GM20431 (cell line): Measurements from ENCODE around the gene SMIM9.
"Not testable (repeated sequence)": the region's sequence is repeated elsewhere in the genome, so short reads cannot be mapped to it uniquely, and the experiment has no call there.

Source experiments
- in situ Hi-C: fragments of 300-500 bp; cut with MseI, MboI; formaldehyde crosslinking; loops from one replicate; pipeline ENCODE4 v1.15.0; 2020; ENCODE audit warnings: low sequenced_read_pairs; ENCODE audit not compliant: unreplicated experiment

Gene SMIM9

DNA sequence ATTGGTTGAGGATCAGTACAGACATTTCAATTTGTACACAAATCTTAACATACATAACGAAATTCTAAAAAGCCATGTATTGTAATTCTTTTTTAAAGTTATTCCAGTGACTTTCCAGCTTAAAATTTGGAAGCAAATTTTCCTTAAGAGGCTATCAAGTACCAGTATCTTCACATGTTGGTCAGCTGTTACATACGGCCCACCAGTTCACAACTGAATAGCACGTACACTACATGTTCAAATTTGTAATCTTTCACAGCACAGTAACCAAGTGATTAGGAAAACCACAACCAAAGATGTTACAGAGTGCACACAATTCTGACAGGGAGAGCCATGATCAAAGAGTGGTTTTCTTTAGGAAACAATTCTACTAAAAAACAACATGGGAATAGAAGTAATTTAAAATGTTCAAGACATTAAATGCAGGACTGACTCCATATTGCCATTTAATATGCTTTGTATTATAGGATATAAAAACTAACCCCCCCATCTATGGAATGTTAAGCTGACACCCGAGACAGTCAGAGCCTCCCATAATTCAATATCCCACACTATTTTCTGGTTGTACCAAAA lies 18.1 kb downstream of the SMIM9 start:
- in situ Hi-C loops, result not testable (repeated sequence)

DNA sequence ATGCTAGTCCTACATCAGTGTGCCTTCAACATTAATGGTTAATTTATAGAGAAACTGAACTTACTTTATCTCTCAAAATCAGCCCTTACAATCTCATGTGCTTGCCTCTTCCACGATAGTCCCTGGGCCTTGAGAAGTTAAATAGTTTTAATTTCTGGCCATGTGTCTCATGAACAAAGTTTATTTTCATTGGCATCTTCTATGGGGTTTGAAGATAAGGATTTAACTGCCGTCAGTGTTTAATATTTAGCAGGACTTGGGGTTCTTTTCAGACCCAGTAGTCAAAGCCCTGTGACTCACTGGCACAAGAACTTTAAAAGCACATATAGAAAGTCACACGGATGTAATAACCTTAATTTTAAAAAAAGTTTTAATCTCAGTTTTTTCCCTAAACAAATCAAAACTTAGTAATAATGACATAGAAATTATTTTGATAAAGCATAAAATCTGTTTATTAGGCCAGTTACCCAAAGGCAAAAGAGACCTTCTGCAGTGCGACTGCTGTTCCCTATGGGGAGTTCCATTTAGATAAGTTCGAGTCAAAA lies 19.1 kb downstream of the SMIM9 start:
- in situ Hi-C loops, result no loop called here

DNA sequence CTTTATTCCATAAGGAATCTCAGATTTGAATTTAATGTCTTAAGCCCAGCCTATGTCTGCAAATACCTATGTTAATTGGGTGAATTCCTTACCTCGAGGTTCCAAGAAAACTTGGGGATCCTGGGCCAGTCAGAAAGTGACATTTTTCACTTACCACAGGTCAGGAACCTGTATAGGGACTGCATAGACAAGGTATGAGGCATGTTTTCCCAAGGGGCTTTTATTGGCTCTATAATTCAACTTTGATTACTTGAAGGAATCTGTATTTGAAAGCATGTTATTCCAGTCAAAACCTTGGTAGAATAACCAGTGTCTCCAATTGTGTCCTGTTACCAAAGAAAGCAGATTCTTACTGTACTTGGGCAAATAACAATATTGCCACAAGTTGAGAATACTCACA lies 20.7 kb downstream of the SMIM9 start:
- in situ Hi-C loops, result no loop called here

DNA sequence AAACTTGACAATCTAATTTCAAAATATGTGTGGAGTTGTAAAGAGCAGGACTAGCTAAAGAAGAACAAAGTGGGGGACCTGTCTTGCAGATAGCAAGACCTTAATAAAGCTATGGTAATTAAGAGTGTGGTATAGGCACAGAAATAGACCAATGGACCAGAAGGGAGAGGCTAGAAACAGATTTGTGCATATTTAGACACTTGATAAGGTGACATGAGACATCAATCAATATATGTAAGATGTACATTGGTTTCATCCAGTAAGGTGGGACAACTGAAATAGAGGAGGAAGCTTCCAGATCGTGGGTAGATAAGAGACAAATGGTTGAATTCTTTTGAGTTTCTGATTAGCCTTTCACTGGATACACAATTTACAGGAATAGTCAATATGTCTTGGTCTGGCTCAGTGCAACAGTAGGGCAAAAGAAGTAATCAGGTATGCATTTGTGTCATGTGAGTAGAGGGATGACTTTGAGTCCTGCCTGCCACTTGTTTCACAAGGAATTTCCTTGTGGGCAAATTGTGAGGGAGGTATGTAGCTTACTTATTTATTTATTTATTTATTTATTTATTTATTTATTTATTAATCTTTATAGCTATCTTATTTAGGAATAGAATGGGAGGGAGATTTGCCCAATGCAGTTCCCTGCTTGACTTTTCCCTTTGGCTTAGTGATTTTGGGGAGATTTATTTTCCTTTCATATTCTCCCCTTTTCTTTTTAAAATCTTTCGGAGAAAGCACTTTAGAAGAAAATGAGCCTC lies 21.9 kb downstream of the SMIM9 start:
- in situ Hi-C loops, result no loop called here

DNA sequence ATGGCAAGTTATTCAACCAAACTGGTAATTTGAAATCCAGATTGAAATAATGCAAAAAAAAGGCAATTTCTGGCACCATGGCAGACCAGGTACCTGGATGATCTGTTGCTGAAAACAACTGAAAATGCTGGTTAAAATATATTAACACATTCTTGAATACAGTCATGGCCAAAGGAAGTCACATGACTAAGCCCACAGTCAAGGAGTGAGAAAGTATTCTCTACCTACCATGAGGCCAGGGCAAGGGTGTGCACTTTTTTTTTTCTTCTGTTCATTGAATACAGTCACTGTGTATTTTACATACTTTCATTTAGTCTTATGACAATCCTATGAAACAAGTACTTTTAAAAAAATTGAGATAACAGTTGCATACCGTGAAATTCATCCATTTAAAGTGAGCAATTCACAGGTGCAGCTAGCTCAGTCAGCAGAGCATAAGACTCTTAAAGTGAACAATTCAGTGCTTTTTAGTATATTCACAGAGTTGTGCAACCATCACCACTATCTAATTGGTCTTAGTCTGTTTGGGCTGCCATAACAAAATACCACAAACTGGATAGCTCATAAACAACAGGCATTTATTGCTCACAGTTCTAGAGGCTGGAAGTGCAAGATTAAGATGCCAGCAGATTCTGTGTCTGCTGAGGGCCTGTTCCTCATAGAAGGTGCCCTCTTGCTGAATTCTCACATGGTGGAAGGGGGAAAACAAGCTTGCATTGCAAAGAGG lies 24.4 kb downstream of the SMIM9 start:
- in situ Hi-C loops, result no loop called here

DNA sequence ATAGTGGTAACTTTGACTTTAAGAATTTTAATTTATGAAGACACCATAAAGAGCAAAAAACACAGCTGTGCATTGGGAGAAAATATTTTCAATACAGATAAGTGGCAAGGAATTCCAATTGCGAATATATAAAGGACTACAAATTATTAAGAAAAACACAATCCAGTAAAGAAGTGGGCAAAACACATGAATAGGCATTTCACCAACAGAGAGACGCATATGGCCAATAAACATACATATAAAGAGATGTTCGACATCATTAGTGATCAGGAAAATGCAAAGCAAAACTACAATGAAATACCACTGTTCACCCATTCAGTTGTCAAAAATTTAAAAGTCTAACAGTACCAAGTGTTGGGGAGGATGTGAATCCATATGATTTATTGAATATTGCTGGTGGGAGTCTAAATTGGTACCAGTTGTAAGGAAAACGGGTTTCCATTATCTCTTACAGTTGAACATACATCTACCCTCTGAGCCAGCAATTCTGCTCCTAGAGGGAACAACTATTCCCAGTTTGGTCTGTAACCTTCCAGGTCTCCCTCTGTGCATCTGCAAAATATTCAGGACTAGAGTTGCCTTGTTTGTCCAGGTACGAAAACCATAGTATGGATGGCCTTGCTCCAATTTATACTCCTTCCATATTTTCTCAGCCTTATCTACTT lies 27.5 kb downstream of the SMIM9 start:
- in situ Hi-C loops, result no loop called here

DNA sequence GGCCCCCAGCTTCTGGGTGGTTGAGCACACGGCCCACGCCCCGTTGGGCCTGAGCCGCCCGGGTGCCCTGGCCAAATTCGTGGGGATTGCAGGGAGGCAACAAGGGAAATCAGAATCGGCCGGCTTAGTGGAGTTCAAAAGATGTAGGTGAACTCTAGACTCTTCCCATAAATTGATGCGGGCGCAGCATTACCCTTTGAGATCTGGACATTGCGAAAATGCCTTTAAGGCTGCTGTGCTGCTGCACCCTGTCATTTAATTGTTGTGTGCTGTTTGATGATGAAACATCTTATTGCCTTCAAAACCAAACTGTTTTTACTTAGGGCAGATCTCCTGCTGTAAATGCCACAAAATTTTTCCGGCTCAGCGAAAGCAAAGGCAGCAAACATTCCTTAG lies 28.8 kb downstream of the SMIM9 start:
- in situ Hi-C loops, result no loop called here

DNA sequence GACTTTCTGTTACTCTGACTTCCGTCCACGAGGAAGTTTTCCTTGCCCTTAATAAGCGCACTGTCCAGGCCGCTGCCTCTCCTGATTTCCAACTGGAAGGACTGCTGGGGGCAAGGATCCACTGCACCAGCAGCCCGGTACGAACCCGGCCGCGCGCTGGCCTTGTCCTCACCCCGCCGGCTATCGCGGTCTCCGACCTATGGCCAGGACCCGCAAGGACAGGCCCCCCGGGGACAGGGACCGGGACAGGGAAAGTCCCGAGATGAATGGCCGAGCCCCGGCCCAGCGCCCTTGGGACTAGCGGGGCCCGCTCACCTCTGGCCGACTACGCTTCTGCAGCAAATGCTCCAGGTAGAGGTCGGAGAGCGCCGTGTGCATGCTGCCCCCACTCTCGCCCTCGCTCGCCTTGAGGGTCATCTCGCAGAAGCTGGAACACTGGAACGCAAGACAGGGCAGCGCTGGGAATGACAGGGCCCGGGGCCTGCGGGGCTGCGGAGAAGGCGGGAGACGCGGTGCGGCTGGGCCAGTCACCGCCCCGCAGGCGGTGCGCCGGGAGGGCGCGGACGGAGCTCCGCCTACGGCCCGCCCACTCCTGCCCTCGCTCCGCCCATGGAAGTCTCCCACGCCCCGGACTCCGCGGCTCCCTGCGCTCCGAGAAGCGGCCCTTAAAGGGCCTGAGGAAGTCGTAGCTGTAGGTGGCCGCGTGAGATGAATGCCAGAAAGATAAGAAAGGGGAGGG lies 29.3 kb downstream of the SMIM9 start, which contains the start of gene MPP1:
Gene MPP1, minus strand, starts transcription at position 529 of the 739 bp plus-strand sequence. Its CDS starts 112 bp downstream, at position 417.
- in situ Hi-C loops, result no loop called here

DNA sequence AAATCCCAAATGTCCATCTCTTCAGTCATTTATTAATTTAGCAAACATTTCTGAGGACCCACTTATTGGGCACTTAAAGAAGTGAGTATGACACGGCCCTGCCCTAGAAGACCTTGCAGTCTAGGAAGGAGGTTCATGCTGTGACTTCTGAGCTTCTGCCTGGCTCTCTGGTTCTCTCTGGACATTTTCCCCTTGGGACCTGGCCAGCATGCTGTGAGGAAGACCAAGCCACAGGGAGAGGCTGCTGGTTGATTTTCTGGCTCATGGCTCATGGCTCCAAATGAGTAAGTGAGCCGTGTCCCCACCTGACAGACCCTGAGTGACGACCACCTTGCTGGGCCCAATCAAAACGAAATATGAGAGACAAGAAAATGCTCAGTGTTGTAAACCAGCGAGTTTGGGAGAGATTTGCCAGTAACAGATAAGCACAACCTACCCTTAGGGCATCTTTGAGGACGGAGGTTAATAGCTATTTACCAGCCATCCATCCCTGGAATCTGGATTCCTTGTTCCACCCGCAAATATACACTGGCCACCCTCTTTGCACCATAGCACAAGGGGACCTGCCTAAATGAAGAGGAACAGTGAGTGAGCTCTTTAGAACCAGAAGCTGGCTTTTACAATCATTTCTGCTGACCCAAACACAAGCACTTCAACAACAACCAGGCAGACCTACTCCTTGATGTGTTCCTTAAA lies 30.1 kb downstream of the SMIM9 start:
- in situ Hi-C loops, result no loop called here

DNA sequence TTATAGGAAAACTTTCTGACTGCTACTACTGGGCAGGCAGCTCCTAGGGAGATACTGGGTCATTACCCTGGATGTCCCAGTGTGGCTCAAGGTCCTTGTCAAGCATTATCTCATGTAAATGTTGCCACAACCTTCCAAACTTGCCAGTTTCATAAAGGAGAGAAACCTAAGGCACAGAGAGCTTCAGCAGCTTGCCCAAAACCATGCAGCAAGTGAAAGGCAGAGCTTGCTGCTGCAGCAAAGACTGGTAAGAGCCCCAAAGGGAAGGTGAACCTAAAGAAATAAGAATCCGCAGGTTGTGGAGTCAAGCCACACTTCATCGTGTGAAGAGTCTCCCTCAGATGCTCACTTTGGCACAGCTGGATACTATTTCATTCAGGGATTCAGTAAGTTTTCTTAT lies 31.5 kb downstream of the SMIM9 start:
- in situ Hi-C loops, result no loop called here

DNA sequence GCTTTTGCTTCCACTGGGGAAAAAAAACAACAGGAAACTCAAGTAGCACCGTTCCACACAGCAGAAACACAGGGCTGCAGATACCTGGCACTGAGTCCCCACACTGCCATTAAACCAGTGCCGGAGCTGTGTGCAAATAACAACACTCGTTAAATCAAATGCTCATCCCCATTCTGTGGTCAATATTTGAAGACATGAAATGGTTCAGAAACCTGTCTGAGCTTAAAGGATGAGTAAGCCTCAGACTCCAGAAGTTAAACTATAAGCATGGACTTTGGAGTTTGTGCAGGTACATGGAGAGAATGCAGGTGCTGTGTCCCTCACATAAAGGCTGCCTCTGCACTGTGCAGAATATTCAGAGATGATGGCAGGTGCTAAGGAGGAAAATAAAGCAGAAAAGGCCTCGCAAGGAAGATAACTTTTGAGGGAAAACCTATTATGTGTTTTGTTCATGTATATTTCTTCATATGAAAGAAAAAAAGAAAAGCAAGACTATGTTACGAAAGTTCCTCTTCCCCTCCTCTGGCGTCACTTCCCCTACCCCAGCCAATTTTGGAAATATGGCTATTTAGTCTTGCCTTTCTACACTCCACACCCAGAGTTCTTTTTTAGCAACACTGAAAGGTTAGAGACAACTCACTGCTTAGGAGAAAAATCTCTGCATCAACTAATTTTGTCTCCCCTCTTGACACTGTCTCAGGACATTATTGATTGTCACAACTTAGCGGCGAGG lies 33.8 kb downstream of the SMIM9 start:
- in situ Hi-C loops, result no loop called here

DNA sequence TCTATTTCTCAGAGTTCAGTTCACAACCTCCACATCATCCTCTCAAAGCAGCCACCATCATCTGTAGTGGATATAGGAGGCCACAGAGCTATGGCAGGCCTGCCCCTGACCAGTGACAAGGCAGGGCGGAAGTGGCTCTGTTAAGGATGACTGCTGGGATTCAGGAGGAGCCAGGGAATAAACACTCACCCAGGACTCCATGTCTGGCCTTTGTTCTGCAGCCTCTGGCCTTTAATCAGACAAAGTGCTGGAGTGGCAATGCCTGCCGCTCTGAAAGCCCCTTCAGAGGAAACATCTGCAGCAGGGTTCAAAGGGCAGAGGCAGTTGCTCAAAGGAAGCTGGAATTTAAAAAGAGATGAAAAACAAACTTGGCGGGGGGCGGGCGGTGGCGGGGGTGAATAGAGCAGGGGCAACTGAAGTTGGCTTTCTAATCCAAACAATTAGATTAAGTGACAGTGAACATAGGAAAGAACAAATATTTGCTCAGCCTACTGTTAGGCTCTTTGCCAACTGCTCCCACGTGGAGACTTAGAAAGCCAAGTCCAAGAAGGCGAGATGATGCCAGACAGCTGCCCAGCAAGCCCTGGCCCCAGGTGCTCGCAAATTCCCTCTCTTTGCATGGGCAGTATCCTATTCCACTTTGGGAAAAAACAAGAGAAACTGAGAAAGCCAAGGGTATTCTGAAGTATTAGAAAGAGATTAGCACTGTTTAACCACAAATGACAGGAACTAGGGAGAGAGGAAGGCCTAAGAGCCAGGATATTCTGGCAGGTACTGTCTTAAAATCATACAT lies 34.7 kb downstream of the SMIM9 start:
- in situ Hi-C loops, result no loop called here

DNA sequence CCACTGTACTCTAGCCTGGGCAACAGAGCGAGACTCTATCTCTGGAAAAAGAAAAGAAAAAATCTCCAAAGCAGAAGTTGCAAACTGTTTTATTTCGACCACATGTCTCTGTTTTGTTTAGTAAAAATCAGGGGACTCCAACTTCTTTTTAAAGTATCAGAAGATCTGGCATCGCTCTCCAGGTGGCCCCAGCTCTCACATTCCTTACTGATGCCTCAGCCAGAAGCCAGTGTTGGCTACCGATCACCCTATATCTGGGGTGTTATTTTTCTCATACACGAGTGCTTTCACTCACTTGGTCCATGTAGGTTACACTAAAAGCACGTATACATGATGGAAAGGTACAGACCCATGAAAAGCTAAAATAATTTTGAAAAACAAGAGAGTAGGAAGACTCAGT lies 37.5 kb downstream of the SMIM9 start:
- in situ Hi-C loops, result no loop called here

DNA sequence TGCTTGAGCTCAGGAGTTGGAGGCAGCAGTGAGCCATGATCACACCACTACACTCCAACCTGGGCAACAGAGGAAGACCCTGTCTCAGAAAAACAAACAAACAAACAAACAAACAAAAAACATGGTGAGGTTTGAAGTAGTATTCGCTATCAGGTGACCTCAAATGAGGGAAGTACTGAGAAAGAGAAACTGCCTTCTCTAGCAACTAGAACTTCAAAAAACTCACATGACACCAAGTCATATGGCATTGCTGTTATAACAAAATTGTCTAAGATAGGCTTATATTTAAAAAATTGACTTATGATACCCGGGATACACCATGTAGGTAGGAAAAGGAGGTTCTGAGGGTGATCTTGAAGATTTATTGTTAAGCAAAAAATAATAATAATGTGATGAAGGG lies 39.4 kb downstream of the SMIM9 start:
- in situ Hi-C loops, result no loop called here

DNA sequence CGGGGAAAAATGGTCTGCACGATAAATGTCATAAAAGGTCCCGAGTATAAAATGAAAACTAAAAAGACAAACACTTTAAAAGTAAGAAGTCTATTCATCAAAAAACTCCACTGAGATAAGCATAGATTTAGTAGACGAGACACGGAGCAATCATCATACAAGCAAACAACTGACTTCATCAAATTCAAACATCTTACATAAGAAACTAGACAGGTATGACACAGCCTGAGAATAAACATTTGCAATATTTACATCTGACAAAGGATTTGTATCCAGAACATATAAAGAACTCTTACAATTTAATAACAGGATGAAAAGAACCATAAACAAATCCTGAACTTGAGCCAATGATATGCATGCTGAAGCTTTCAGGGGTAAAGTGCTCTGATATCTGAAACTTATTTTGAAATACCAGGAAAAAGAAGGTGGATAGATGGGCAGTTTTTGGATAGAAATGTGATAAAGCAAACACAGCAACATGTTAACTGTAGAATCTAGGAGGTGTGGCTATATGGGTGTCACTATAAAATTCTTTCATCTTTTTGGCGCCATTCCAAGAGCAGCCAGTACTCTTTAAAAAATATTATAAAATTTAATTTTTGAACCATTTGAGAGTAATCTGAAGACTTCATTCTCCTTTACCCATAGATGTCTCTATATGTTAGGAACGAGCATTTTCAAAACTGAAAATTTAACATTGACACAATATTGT lies 41.2 kb downstream of the SMIM9 start:
- in situ Hi-C loops, result no loop called here

DNA sequence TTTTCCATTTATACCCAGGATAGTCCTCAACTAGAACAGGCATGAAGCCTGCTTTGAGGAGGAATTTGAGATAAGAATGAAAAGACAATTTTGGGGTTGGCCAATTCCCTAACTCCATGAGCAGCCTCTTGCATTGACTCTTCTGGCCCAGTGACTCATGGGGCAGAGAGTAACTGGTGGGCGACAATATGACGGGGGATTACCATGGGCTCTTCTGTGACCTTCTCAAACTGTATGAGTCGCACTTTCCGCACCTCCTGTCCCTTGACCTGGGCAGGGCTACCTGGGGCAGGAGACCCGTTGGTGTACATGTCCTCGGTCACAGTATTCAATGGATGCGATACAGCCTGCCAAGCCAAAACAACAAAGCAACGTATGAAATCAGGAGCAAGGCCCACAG lies 42.5 kb downstream of the SMIM9 start:
- in situ Hi-C loops, result no loop called here

DNA sequence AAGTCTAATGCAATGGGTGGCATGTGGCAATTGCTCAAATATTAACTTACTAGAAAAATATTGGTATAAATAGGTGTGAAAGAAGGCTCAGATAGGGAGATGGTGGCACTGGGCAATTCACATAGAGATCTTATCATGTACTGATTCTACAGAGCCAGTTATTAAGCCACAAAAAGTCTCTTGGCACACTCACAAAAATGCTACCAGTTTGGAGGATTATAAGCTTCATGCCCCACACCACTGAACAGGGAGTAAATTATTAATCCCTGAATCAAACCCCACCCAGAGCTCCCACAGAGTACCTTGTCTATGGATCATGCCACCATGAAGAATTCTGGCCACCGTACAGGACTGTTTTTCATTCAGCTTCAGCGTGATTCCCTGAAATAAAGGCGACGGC lies 43.0 kb downstream of the SMIM9 start:
- in situ Hi-C loops, result no loop called here
